GM18870 (cell line): Measurements from ENCODE around the gene ABCB9.

Experiments used
- ATAC-seq: cut with Tn5 transposase; IDR thresholded peaks from one replicate; pipeline ENCODE4 v1.9.1; 2021; ENCODE audit warnings: moderate library complexity; ENCODE audit not compliant: unreplicated experiment

ABCB9 gene

DNA sequence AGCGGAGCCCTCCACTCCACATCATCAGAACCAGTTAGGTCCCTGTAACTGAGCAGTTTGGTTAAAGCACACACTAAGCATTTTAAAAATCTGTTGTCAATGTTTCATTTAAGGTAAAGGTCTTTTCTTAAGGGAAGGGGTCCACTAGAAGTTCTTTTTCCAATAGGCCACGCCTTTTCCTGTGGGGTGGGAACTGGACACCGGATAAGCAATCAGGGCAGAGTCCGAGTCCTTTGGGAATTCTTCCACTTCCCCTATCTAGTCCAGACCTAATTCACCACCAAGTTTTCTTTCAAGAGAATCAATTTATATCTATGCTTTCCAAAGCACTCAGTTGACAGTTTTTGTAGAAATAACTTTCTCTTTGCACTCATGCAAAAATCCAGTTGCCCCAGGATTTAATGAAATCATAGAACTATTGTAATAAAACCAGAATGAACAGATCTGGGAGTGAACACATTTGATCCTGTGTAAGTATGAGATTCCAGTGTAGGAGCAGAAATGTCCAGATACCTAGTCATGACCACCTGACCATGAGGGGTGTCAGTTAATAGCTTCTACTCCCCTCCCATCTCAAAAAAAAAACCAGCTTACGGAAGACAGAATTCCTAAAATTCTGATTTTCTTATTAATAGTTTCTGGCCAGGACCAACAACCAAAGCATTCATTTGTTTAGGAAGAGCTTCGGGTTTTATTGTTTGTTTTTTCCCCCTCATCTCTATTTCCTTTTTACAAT lies 82.0 kb downstream of the ABCB9 start:
- no peak for ATAC-seq

DNA sequence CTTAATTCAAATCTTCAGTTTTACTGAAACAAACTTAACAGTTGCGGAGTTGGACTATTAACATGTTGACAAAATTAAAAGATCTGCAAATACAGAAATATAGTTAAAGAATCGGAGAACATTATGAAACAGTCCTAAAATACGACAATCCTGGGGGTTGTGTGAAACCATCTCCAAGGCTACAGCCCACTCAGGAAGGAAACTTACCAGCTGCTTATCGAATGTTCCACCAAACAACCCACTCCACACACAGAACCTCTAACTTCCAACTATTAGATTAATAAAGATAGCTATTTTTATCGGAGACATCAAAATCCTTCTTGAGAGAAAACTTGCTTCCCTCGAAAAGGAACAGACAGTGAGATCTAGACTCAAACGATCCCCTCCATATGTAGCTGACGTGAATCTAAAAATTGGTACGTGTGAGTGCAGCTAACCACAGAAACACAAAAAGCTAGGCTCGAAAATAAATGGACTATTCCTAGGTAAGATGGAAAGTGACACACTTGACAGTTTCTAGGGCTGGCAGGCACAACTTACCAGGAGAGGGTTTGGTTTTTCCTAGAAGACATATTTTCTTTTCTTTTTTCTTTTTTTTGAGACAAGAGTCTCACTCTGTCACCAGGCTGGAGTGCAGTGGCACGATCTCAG lies 83.2 kb downstream of the ABCB9 start:
- no peak for ATAC-seq

DNA sequence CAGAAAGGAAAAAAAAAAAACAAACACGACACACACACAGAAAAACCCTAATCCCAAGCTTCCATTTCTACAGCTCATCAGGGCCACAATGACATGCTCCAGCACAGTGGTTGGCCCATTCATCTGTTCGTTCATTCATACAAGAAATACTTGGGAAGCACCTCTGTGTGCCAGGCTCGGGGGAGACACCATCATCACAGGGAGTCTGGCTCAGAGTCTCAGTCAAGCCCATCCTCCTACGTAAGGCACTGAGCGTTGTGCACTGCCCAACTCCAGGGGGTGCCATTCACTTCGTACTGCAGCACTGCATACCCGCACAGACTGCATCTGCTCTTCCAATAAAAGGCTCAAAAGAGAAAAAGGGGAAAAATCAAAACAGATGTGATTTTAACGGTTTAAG lies 85.6 kb downstream of the ABCB9 start:
- no peak for ATAC-seq

DNA sequence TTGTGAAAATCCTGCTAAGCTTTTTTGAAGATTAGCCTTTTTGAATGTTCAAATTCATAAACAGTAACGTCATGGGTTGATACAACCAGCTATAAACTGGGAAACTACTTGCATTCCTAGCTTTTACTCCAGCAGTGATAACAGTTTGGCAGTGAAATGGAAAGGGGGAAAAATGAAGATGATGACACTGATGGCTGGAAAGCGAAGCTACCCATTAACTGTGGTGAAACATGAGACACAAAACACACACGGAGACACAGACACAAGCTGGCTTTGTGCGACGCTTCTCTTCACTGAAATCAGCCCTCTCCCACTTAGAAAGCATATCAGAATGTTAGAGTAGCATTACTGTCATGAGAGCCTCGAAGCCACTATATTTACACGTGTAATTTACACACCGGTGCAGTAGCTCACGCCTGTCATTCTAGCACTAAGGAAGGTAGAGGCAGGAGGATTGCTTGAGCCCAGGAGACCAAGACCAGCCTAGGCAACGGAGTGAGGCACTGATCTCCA lies 86.1 kb downstream of the ABCB9 start:
- ATAC-seq, result no peak
